BE2C (cell line): Measurements from ENCODE around the gene SRR.

Experiments used
- DNase-seq: peaks from one replicate; pipeline ENCODE4 v3.0.0-alpha.2; 2020
- H3K27me3 ChIP-seq: fragments of 250-450 bp; sonication (Bioruptor Pico); 2 replicates; pipeline ENCODE4 v1.5.1; 2020; ENCODE audit warnings: mild to moderate bottlenecking
- H3K36me3 ChIP-seq: fragments of 250-450 bp; sonication (Bioruptor Pico); 2 replicates; pipeline ENCODE4 v1.5.1; 2020; ENCODE audit warnings: mild to moderate bottlenecking
- H3K4me1 ChIP-seq: fragments of 250-450 bp; sonication (Bioruptor Pico); 2 replicates; pipeline ENCODE4 v1.5.1; 2020
- H3K4me3 ChIP-seq: 2 replicates; pipeline ENCODE4 v1.5.1; 2011; ENCODE audit warnings: low read depth, low read length
- H3K9me3 ChIP-seq: fragments of 250-450 bp; sonication (Bioruptor Pico); 2 replicates; pipeline ENCODE4 v1.5.1; 2020
- CTCF ChIP-seq: IDR thresholded peaks from 2 replicates; pipeline ENCODE4 v1.5.1; 2012; ENCODE audit warnings: mild to moderate bottlenecking, low read depth, low read length

SRR gene

DNA sequence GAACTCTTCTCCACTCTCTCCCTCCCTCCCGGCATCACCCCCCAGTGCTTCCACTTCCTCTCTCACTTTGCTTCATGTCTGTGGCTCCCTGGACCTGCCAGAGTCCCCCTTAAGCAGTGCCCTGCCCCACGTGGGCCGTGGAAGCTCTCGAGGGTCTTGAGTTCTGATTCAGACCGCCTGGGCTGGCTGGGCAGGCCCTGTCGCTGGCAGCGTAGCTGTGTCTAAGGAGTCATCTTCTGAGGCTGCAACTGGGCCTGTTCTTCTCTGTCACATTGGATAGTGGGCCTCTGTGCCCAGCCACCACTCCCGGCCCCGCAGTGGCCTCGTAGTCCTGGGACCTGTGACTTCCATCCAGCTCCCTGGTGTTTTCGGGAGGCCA, 66.5 kb downstream of the SRR start:
- no peak overlapping the region for H3K4me3 ChIP-seq
- H3K27me3 ChIP-seq: no peaks in the 10 kb centered on the region
- no peaks in the 10 kb centered on the region for H3K9me3 ChIP-seq
- H3K4me1 ChIP-seq: no peaks in the 10 kb centered on the region
- DNase-seq: no peak
- H3K36me3 ChIP-seq: no peaks in the 10 kb centered on the region; the same call in 1 of the 2 replicates
- TF ChIP-seq CTCF: no peak

DNA sequence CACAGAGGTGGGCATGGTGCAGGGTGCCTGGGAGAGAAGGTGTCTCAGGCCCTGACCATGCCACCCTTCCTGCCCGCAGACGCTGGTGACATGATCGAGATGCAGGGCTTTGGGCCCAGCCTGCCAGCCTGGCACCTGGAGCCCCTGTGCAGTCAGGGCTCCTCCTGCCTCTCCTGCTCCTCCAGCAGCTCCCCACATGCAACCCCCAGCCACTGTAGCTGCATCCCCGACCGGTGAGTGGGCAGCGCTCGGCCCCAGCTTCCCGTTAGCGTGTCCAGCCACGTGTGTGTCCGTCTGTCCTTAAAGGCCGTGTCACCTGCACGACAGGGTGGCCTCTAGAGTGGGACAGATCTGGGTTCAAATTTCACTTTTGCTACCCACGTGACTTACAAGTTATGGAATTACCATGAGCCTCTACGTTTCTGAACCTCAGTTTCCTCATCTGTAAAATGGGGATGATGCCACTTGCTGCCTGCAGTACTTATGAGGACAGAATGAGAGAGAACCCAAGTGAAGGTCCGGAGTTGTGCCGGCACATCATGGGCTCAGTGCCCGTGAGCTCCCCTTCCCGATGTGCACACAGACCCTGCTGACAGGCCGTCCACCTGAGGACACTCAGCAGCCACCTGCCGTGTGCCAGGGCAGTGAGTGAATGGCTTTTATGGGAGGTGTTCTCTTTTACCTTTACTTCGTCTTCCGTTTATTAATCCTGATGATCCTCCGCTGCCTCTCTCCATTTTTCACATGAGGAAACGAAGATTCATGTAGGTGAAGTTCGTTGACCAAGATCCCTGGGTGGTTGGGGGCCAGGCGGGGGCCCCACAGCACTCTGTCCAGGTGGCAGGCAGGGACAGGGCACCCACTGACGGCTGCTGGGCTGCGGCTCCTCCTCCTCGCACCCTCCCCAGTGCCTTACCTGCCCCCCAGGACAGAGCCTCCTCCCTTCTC, 67.7 kb downstream of the SRR start:
- H3K9me3 ChIP-seq: no peaks in the 10 kb centered on the region
- DNase-seq: no peak
- H3K4me1 ChIP-seq: no peaks in the 10 kb centered on the region
- no peak overlapping the region for H3K4me3 ChIP-seq
- H3K27me3 ChIP-seq: no peaks in the 10 kb centered on the region
- TF ChIP-seq CTCF: no peak
- no peaks in the 10 kb centered on the region; the same call in 1 of the 2 replicates for H3K36me3 ChIP-seq

GRCh38 chr17:2372180-2372579, 68.4 kb downstream of the SRR start:
- Histone ChIP-seq H3K36me3 (no peaks in the 10 kb centered on the region; the same call in 1 of the 2 replicates), H3K4me3 (no peak overlapping the region)

GRCh38 chr17:2372681-2373080, 68.9 kb downstream of the SRR start:
- Histone ChIP-seq H3K36me3 (no peaks in the 10 kb centered on the region; the same call in 1 of the 2 replicates), H3K4me1 (no peaks in the 10 kb centered on the region), H3K27me3 (no peaks in the 10 kb centered on the region), H3K4me3 (no peak overlapping the region), H3K9me3 (no peaks in the 10 kb centered on the region)
- no peak for DNase-seq
- TF ChIP-seq CTCF: no peak

More at GRCh38 chr17:2372180-2372579, 68.4 kb downstream of the SRR start:
- no peak for DNase-seq
- no peaks in the 10 kb centered on the region for H3K27me3 ChIP-seq
- H3K4me1 ChIP-seq: no peaks in the 10 kb centered on the region
- TF ChIP-seq CTCF: no peak
- no peaks in the 10 kb centered on the region for H3K9me3 ChIP-seq

DNA sequence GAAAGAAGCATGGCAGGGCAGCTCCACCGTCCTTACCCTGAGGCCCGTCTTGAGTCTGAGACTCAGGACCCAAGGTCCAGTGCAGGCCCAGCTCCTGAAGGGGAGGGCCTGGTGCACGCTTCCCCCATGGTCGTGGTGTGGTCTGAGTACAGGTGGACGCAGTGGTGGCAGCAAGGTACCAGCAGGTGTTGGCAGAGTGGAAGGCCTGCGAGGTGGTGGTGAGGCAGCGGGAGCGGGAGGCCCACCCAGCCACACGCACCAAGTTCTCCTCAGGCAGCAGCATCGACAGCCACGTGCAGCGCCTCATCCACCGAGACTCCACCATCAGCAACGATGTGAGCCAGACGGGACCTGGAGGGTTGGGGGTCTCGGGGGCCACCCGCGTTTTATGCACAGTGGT, 69.4 kb downstream of the SRR start:
- Histone ChIP-seq H3K4me3 (no peak overlapping the region), H3K9me3 (no peaks in the 10 kb centered on the region), H3K4me1 (no peaks in the 10 kb centered on the region), H3K27me3 (no peaks in the 10 kb centered on the region), H3K36me3 (no peaks in the 10 kb centered on the region; the same call in 1 of the 2 replicates)
- DNase-seq: no peak
- TF ChIP-seq CTCF: no peak
